ENCODE measurements around the gene CBL.

Gene CBL

DNA sequence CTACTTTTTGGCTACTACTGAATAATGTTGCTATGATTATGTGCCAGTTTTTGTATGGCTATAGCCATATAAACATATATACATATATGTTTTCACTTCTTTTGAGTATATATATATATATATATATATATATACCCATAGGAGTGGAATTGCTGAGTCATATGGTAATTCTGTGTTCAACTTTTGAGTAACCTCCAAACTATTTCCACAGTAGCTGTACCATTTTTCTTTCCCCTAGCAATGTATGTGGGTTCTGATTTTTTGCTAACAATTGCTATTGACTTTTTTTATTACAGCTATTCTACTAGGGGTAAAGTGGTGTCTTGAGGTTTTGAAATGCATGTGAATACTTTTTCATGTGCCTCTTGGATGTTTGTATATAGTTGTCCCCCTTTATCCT is 30.4 kb downstream of the CBL start:
- Histone ChIP-seq H3K4me3 (no peak overlapping the region), H3K27ac (no peak overlapping the region)
- TF ChIP-seq, protein P1, sequence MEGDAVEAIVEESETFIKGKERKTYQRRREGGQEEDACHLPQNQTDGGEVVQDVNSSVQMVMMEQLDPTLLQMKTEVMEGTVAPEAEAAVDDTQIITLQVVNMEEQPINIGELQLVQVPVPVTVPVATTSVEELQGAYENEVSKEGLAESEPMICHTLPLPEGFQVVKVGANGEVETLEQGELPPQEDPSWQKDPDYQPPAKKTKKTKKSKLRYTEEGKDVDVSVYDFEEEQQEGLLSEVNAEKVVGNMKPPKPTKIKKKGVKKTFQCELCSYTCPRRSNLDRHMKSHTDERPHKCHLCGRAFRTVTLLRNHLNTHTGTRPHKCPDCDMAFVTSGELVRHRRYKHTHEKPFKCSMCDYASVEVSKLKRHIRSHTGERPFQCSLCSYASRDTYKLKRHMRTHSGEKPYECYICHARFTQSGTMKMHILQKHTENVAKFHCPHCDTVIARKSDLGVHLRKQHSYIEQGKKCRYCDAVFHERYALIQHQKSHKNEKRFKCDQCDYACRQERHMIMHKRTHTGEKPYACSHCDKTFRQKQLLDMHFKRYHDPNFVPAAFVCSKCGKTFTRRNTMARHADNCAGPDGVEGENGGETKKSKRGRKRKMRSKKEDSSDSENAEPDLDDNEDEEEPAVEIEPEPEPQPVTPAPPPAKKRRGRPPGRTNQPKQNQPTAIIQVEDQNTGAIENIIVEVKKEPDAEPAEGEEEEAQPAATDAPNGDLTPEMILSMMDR (IDR thresholded peaks at IDR 0.05) = no peak
- DNase-seq (ENCODE audit: low spot score) = no peak

DNA sequence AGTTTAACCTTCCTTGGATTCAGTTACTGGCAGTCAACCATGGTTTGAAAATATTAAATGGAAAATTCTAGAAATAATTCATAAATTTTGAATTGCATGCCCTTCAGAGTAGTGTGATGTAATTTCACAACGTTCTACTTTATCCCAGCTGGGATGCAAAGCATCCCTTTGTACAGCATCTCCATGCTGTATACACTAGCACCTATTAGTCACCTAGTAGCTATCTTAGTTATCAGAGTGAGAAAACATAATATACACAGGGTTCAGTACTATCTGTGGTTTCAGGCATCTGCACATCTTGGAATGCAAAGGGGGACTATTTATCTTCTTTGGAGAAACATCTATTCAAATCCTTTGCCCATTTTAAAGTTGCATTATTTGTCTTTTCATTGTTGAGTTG is 30.8 kb downstream of the CBL start:
- DNase-seq (ENCODE audit: low spot score) = no peak
- Histone ChIP-seq H3K27ac (no peak overlapping the region), H3K4me3 (no peak overlapping the region)
- TF ChIP-seq, protein P1 (IDR thresholded peaks at IDR 0.05) = no peak

DNA sequence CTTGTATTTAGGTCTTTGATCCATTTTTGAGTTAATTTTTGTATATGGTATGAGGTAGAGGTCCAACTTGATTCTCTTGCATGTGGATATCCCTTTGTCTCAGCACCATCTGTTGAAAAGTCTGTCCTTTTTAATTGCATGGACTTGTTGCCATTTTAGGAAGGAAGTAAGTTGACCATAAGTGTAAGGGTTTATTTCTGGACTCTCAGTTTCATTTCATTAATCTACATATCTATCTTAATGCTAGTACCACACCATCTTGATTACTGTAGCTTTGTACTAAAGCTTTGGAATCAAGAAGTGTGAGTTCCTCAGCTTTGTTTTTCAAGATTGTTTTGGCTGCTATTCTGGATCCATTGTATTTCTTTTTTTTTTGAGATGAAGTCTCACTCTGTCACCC is 31.4 kb downstream of the CBL start:
- no peak overlapping the region for H3K27ac ChIP-seq
- DNase-seq (ENCODE audit: low spot score) = no peak
- TF ChIP-seq, protein P1 (IDR thresholded peaks at IDR 0.05) = no peak
- no peak overlapping the region for H3K4me3 ChIP-seq

DNA sequence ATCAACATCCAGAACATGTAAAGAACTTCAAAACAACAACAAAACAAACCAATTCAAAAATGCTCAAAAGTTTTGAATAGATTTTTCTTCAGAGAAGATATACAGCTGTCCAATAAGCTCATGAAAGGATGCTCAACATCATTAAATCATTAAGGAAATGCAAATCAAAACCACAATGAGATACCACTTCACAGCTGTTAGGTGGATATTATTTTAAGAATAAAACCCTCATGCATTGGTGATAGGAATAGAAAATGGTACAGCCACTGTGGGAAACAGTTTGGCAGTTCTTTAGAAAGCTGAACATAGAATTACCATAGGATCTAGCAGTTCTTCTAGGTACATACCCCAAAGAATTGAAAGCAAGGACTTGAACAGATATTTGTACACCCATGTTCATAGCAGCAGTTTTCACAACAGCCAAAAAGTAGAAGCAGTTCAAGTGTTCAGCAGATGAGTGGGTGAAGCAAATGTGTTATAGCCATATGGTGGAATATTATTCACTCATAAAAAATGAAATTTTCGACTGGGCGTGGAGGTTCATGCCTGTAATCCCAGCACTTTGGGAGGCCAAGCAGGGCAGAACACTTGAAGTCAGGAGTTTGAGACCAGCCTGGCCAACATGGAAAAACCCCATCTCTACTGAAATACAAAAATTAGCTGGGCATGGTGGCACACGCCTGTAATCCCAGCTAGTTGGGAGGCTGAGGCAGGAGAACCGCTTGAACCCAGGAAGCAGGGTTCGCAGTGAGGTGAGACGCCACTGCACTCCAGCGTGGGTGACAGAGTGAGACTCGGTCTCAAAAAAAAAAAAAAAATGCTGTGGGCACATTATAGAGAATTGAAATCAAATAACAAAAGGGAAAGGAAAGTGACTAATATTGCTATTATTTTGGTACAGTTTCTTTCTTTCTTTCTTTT is 42.9 kb downstream of the CBL start:
- TF ChIP-seq, protein P1 (IDR thresholded peaks at IDR 0.05) = no peak
- Histone ChIP-seq H3K4me3 (no peak overlapping the region), H3K27ac (no peak overlapping the region)
- no peak for DNase-seq (ENCODE audit: low spot score)

DNA sequence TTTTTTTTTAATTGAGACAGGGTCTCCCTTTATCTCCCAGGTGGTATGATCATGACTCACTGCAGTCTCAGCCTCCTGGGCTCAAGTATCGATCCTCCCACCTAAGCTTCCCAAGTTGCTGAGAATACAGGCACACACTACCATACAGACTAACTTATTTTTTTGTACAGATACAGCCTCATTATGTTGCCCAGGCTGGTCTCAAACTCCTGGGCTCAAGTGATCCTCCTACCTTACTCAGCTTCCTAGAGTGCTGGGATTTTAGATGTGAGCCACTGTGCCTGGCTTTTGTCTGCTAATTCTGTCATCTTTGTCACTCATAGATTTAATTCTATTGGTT is 43.5 kb downstream of the CBL start:
- H3K27ac ChIP-seq = no peak overlapping the region
- DNase-seq (ENCODE audit: low spot score) = no peak
- no peak overlapping the region for H3K4me3 ChIP-seq
- TF ChIP-seq, protein P1 (IDR thresholded peaks at IDR 0.05) = no peak

DNA sequence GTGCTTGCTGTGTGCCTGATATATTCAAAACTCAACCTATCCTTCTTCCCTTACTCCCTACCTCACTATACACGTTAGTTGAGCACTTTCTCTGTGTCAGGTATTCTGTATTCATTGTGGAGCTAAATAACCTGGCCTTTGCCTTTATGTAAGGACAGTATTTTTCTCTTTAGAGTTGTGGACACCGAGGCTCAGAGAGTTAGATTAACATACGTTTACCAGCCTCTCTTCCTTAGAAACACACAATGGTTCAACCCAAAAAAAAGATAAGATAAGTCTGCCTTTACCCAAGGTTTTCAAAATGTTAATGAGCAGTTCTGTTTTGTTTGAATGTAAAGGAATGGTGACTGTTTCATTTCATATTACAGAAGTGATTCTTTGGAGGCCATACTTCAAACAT is 45.0 kb downstream of the CBL start:
- H3K27ac ChIP-seq = no peak overlapping the region
- no peak for DNase-seq (ENCODE audit: low spot score)
- H3K4me3 ChIP-seq = no peak overlapping the region
- TF ChIP-seq, protein P1 (IDR thresholded peaks at IDR 0.05) = no peak

DNA sequence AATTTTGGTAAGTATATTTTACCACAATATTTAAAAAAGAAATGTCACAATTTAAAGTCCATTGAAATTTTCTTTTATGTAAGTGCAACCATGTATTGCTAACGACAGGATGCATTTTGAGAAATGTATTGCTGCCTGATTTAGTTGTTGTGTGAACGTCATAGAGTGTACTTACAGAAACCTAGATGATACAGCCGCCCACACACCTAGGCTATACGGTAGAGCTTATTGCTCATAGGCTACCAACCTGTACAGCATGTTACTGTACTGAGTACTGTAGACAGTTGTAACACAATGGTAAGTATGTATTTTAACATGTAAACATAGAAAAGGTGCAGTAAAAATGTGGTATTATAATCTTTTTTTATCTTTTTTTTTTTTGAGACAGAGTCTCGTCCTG is 48.1 kb downstream of the CBL start:
- TF ChIP-seq, protein P1 (IDR thresholded peaks at IDR 0.05) = no peak
- H3K27ac ChIP-seq = no peak overlapping the region
- H3K4me3 ChIP-seq = no peak overlapping the region
- DNase-seq (ENCODE audit: low spot score) = no peak

Measured in coronary artery (tissue), 2 donors.